ENCODE data around the gene LRRFIP1.

The LRRFIP1 gene

GRCh38 chr2:237724811-237725478 is 97.6 kb downstream of the LRRFIP1 start:
- no peak for TF ChIP-seq FOXP2 (optimal IDR thresholded peaks at IDR 0.05; ENCODE audit: borderline replicate concordance, extremely low read depth, extremely low read length, insufficient read depth)
- TF ChIP-seq, protein P1, sequence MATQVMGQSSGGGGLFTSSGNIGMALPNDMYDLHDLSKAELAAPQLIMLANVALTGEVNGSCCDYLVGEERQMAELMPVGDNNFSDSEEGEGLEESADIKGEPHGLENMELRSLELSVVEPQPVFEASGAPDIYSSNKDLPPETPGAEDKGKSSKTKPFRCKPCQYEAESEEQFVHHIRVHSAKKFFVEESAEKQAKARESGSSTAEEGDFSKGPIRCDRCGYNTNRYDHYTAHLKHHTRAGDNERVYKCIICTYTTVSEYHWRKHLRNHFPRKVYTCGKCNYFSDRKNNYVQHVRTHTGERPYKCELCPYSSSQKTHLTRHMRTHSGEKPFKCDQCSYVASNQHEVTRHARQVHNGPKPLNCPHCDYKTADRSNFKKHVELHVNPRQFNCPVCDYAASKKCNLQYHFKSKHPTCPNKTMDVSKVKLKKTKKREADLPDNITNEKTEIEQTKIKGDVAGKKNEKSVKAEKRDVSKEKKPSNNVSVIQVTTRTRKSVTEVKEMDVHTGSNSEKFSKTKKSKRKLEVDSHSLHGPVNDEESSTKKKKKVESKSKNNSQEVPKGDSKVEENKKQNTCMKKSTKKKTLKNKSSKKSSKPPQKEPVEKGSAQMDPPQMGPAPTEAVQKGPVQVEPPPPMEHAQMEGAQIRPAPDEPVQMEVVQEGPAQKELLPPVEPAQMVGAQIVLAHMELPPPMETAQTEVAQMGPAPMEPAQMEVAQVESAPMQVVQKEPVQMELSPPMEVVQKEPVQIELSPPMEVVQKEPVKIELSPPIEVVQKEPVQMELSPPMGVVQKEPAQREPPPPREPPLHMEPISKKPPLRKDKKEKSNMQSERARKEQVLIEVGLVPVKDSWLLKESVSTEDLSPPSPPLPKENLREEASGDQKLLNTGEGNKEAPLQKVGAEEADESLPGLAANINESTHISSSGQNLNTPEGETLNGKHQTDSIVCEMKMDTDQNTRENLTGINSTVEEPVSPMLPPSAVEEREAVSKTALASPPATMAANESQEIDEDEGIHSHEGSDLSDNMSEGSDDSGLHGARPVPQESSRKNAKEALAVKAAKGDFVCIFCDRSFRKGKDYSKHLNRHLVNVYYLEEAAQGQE (IDR thresholded peaks at IDR 0.05; ENCODE audit: insufficient read depth in 1 of 2, low read depth in 2 of 2, low read length in 2 of 2): no peak
- no peak for TF ChIP-seq TAF1 (IDR thresholded peaks at IDR 0.05; ENCODE audit: borderline replicate concordance, insufficient read depth, low read length)
- TF ChIP-seq SIN3A (IDR thresholded peaks at IDR 0.05; ENCODE audit: borderline replicate concordance, insufficient read depth, low read length): no peak
- TF ChIP-seq POLR2AphosphoS5 (IDR thresholded peaks at IDR 0.05; ENCODE audit: low read depth, low read length): no peak

GRCh38 chr2:237725661-237726060 is 98.3 kb downstream of the LRRFIP1 start:
- no peak for TF ChIP-seq SIN3A (IDR thresholded peaks at IDR 0.05; ENCODE audit: borderline replicate concordance, insufficient read depth, low read length)
- no peak for TF ChIP-seq FOXP2 (optimal IDR thresholded peaks at IDR 0.05; ENCODE audit: borderline replicate concordance, extremely low read depth, extremely low read length, insufficient read depth)
- no peak for TF ChIP-seq TAF1 (IDR thresholded peaks at IDR 0.05; ENCODE audit: borderline replicate concordance, insufficient read depth, low read length)

DNA sequence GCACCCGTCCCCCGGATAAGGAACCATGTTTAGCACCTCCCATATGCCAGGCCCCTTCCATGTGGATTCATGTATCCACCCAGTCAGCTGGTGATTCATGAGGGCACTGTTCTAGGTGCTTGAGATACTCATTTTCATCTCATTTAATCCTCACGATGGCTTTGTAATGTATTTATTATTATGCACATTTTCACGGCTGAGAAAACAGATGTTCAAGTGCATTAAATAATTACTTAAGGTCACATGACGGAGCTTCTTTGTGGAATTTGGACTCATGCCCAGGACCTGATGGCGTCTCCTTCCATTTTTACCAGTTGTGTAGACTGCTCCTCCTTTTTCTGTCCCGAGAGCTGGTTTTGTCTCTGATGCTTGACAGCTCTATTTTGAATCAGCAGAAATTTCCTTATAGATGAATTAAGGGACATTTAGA is 99.0 kb downstream of the LRRFIP1 start:
- TF ChIP-seq POLR2AphosphoS5 (IDR thresholded peaks at IDR 0.05; ENCODE audit: low read depth, low read length): no peak
- TF ChIP-seq SIN3A (IDR thresholded peaks at IDR 0.05; ENCODE audit: borderline replicate concordance, insufficient read depth, low read length): peak; percentile 58; the same call in 1 of the 2 replicates

DNA sequence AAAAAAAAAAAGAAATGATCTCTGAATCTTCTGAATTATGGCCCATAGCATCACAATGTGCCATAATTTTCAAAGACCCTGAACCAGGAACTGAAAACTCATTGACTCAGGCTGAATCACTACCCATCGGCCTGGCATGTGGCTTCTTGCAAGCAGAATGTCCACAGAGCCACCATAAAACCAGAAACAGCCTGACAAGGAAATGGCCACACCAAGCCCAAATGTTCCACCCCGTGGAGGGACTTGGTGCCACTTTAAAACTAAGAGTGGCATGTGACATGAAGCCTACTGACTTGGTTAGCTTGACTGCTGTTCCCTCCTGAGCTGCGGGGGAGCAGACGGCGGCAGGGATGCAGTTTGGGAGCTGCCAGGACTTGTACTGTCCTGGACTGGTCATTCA is 100.0 kb downstream of the LRRFIP1 start:
- TF ChIP-seq FOXP2 (optimal IDR thresholded peaks at IDR 0.05; ENCODE audit: borderline replicate concordance, extremely low read depth, extremely low read length, insufficient read depth) (no peak), SIN3A (IDR thresholded peaks at IDR 0.05; ENCODE audit: borderline replicate concordance, insufficient read depth, low read length) (no peak), POLR2AphosphoS5 (IDR thresholded peaks at IDR 0.05; ENCODE audit: low read depth, low read length) (no peak), TAF1 (IDR thresholded peaks at IDR 0.05; ENCODE audit: borderline replicate concordance, insufficient read depth, low read length) (no peak)
- TF ChIP-seq, protein P1 (IDR thresholded peaks at IDR 0.05; ENCODE audit: insufficient read depth in 1 of 2, low read depth in 2 of 2, low read length in 2 of 2): no peak

GRCh38 chr2:237729681-237730475 is 102.5 kb downstream of the LRRFIP1 start:
- TF ChIP-seq TAF1 (IDR thresholded peaks at IDR 0.05; ENCODE audit: borderline replicate concordance, insufficient read depth, low read length) (no peak), FOXP2 (optimal IDR thresholded peaks at IDR 0.05; ENCODE audit: borderline replicate concordance, extremely low read depth, extremely low read length, insufficient read depth) (no peak), SIN3A (IDR thresholded peaks at IDR 0.05; ENCODE audit: borderline replicate concordance, insufficient read depth, low read length) (no peak), POLR2AphosphoS5 (IDR thresholded peaks at IDR 0.05; ENCODE audit: low read depth, low read length) (no peak)
- TF ChIP-seq, protein P1 (IDR thresholded peaks at IDR 0.05; ENCODE audit: insufficient read depth in 1 of 2, low read depth in 2 of 2, low read length in 2 of 2): no peak

DNA sequence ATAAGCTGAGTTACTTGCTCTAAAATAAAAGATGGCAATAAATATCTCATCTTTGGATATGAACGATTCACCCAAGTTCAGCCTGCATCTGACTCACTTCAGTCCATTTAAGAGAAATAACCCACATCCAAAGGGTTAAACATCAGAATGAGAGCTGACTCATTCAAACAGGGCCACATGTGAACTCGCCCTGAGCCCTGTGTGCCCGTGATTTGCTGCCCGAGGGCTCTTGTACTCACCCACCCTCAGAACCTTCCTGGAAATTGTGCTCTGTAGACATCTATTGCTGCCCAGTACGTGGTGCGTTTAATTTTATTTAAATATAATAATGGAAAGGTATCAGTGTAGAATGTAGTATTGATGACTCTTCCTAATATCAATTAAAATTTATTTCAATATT is 104.3 kb downstream of the LRRFIP1 start:
- TF ChIP-seq POLR2AphosphoS5 (IDR thresholded peaks at IDR 0.05; ENCODE audit: low read depth, low read length): no peak
- no peak for TF ChIP-seq FOXP2 (optimal IDR thresholded peaks at IDR 0.05; ENCODE audit: borderline replicate concordance, extremely low read depth, extremely low read length, insufficient read depth)
- TF ChIP-seq TAF1 (IDR thresholded peaks at IDR 0.05; ENCODE audit: borderline replicate concordance, insufficient read depth, low read length): no peak
- TF ChIP-seq, protein P1 (IDR thresholded peaks at IDR 0.05; ENCODE audit: insufficient read depth in 1 of 2, low read depth in 2 of 2, low read length in 2 of 2): no peak
- no peak for TF ChIP-seq SIN3A (IDR thresholded peaks at IDR 0.05; ENCODE audit: borderline replicate concordance, insufficient read depth, low read length)
